COLO668 (cell line): ENCODE results near the gene GBGT1.

Source experiments
- DNase-seq: peaks from one replicate; lab custom pipeline; 2025; ENCODE audit not compliant: unreplicated experiment; lab: John Stamatoyannopoulos, UW

GBGT1 gene

DNA sequence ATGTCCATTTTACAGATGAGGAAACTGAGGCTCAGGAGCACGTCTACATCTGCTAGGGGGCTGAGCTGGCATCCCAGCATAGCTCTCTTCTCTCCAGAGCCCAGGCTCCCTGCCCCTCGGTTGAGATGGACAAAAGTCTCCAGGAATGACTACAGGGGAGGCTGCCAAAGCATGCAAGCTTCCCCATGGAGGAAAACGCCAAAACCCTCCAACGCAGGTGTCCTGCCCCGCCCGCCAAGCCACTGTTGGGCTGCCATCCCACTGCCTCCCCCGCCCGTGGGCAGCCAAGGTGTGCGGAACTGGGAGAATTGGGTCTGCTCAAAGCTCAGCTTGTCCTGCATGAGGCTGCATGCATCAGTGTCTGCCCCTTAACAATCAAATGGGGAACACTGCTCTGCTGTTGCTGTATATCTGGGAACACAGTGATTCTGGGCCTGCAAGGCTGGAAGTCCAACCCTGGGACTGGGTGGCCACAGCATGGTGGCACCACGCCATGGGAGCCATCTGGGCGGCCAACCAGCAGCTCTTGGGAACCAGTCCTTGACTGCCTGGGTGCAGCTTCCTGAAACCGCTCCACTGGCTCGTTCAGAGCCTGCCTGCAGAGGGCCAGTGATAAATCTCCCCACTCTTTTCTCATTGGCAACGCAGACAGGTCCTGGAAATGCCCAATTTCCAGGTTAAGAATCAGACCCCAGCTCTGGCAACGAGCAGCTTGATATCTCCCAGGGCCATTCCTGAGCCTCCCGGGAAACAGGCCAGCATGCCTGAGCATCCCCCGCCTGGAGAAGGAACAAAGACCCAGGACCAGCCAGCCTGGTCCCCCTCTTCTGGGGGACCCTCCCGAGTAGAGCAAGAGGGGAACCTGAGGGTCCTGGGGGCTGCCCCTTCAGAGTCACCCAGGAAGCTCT, 46.2 kb downstream of the GBGT1 start:
- DNase-seq: no peak

DNA sequence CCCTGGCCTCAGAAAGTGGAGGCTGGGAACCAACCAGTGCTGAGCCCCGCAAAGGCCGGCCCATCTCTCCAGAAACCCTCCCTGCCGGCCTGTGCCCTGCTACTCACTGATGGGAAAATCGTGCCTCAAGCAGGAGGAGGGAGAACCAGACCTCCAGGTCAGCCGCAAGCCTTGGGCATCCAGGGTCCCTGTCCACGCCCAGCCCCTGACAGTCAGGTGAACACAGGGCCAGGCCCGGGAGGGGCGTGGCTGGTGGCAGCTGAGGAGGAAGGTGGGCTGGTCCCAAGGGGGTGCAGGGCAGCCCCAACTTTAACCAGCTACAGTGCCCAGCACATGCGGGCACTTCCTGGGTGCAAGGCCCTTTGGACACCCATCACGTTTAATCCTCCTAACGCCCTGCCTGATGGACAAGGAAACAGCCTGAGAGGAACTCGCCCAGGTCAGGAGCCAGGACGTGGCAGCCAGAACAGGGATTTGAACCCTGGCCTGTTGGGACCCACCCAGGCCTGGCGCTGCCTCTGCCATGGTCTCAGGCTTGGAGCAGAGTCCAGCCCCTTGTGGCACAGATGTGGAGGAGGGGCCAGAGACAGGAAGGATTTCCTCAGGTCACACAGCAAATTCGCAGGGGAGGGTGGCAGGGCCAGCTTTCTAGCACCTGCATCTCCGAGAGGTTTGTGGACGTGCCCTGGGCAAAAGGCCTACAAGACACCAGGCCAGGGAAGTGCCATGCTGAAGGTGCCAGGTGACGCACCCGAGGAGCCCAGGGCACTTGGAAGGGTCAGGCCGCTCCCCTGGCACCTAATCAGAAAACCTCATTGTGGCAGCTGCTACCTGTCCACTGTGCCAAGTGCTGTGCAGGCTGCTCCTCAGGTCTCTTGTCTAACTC, 47.1 kb downstream of the GBGT1 start:
- no peak for DNase-seq

DNA sequence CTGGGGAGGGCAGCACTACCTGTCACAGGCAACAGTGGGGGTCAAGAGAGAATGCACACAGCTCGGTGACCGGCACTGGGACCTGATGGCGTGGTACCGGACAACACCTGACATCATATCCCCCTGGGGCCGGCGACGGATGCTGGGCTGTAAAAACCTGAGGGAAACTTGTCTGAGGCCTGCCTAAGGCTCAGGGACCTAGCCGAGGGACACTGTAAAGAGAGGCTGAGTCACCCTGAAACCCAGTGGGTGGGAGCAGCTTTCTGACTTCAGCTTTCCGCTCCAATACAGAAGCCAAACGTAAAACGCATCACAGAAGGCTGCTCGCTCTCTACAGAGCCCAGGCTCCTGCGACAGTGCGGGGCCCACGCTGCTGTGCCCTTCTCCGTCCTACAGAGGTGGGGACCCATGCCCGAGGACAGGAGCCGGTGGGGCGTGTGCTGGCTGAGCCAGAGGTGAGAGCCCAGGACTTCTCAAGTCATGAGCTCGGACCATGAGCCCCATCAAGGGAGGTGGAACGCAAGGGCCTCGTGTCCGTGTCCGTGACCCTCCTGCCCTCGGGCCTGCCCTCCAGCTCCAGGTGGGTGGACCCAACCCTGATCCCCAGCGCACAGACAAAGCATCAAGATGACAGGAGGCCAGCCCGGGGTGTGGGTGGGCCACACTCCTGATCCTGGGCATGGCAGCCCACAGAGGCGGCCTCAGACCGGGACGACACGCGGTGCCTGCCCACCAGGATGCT, 47.9 kb downstream of the GBGT1 start:
- no peak for DNase-seq

DNA sequence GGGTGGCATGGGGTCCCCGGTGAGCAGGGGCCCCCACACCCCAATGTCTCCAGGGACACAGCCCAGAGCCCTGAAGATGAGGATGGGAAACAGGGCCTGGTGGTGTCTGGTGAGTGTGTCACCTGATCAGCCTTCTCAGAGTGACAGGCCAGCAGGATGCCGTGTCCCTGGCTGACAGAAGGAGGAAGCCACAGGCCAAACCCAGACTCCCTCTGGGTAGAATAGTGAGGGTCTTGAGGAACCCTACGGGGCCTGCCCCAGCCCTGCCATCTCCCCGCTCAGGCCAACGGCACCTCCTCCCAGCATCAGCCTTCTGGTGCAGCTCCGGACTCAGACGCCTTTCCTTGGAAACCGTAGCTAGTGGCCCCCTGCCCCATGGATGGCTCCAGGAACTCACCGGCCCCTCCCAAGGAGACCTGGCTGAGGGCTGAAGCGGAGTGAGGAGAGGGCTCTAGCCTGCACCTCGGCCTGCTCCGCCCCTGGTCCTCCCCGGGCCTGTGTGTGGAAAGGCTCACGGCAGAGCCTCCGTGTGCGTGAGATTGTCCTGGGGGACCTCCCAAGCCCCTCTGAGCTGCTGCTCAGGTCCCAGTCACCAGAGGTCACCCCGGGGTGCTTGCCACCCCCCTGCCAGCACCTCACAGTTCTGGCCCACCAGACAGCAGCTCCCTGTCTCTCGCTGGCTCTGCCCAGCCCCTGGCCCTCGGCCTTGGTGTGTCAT, 48.7 kb downstream of the GBGT1 start:
- peak; percentile 49 for DNase-seq

DNA sequence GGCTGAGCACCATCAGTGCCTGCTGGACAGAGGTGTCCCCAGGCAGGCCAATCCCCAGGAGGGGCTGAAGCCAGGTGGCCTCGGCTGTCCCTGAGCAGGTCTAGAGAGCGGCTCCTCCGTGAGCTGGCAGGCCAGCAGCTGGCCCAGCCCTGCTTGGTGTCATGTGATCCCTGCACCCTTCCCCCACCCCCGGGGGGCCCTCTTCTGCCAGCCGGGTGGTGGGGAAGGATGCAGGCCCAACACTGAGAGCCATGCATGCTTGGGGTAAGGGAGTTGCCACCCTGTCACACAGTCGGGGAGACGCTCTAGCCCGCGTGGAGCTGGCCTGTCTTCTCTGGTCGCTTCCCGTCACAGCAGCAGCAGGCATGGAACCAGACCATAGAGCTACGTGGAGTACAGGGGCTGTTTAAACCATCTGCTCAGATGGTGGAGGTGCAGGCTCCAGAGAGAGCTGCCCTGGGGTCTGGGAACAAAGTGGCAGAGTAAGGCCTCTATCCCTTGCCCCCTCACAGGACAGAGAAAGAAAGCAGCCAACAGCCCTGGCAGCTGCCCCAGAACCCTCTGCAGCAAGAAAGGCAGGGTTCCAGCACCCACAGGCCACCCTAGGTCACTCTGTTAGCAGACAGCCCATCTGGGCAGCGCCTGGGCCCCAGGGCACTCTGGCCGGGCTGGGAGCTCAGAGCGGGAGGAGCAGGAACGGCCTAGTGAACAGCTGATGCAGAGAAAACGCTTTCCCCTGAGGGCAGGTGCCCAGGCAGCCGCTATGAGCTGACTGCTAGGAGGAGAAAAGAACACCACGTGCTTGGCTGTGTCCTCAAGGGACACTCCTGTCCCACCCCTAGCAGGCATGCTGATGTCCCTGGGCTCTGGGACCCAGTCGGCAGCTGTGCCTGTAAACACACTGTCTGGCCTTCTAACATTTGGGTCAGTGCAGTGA, 49.5 kb downstream of the GBGT1 start:
- DNase-seq: peak; percentile 84

DNA sequence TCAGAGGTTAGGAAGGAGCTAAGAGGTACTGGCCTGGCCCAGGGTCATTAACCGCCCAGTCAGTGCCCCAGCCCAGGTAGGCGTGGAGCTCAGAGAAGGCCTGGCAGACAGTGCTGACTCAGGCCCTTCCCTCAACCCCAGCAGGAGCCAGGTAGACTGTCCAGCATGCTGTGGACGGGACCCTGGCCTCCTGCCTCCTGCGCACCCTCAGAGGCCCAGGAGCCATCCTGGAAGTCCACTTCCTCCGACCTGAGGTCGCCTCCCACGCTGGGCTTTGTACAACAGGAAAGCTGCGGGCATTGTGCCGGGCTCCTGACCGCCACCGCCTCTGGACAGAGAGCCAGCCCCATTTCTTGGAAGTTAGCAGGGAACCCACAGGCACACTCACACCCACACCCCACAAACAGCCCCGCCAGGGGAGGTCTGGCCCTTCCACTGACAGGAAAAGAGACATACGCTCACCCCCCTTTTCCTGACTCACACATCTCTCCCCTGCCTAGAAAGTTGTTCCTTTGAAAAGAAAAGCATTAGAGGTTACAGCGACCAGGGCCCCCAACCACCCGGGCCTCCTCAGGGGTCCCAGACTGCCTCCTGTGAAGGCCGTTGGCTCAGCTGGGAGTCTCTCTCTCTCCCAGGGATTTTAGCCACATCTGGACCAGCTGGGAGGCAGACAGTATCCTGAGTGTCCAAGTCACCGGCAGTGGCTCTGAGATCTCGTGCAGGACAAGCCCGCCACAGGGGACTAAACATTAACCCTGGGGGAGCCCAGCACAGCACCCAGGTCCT, 50.4 kb downstream of the GBGT1 start:
- DNase-seq: no peak

DNA sequence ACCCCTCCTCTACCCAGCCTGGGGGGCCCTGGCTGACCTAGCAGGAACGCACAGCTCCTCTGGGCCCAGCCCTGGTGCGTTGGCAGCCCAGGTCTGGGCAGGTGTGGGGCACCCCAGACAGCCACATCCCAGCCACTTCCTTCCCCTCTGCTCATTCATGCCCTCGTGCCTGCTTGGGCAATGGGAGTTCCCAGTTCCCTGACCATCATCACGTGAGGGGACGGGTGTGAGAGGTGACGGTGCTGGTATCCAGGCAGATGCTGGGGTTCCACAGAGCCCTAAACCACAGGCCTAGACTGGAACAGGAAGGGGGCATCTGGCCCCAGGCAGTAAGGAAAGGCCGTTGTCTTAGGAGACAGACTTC, 51.1 kb downstream of the GBGT1 start:
- peak; percentile 15 for DNase-seq

DNA sequence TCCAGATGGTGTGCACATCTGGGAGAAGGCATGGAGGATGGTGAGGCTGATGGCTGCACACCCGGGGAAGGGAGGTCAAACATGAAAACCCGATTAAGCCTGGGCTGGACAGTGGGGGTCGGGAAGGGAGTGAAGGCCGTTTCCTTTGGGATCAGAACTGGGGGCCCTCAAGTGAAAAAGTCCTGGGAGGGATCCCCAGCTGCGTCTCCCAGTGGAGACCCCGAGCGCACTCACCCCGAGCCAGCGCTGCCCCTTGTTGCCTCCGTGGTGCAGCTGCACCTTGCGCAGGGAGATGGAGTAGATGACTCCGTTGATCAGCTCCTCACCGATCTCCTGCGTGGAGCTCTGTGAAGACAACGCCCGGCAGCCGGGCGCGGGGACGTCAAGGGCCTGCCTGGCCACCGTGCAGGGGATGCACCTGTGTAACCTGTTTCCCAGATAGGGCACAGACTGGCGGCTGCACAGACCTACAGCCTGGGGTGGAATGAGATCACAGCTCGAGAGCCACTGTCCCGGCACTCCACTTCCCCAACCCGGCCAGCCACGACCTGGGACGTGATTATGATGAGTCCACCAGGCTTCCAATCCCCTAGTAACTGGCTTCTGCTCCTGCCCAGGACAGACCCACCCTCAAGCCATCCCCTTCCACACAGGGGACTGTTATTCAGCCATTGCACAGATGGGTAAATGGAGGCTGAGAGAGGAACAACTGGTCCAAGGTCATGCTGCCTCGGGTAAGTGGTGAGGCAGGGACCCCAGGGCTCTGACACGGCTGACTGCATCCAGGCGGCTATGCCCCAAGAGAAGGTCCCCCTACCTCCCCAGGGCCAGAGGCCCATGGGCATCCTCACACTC, 51.7 kb downstream of the GBGT1 start:
- DNase-seq: no peak

DNA sequence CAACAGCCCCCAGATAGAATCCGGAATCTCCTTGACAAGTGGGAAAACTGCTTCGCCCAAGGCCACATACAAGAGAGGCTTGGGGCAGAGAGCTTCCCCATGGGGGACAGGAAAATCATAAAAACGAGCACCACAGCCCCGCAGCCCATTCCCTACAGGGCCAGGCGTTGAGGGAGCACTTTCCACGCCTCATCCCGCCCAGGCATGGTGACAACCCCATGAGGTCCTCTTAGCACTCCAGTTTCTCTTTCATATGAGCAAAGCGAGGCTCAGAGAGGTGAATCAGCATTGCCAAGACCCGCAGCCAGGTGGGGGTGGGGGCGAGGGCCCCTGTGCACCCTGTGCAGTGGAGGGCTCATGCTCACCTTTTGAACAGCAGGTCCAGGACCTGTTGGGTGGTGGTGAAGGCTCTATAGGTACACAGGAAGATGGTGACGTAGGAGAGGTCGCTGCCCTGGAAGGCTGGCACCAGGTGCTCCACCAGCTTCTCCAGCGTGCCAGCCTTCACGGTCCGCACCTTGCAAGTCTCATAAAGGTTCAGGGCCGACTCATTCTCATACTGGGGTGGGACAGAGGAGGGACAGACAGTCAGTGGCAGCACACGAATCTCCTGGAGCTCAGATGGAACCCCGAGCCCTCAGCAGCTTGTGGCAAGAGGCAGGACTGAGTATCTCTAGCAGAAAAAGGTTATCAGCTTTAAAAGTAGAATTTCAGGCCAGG, 53.6 kb downstream of the GBGT1 start:
- DNase-seq: no peak

DNA sequence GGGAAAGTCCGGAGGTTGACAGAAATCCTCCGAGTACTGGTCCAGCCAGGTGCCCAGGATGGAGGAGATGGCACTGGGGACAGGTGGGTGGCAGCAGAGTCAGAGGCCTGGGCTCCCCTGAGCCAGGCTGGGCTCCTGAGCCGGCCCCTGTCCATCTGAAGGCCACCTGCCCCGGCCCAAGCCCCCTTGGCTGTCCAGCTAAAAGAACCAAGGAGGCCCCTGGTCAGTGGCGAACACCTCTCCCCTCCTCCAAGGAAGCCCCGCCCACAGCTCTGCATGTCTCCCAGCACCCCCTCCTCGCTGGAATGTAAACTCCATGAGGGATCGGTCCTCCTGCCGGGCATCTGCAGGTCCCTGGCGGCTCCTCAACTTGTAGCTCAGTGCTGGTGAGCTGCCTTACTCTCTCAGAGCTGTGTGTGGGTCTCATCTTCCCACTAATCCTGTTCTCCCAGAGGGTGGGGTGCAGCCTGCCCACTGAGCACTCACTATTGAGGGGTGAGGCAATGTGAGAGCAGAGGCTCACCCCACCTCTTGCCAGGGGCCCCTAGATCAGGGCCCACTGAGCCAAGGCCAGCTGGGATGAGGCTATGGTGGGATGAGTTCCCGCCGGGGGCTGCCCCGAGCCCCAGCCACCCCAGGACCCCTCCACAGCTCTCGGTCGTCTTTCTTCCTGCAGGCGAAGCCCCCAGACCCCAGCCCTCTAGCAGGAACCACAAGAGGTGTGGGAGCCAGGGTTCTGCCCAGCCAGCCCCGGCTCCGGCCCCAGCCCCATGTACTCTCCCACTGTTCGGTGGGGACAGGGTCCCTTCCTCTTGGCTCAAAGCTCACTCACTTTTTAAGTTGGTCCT, 54.7 kb downstream of the GBGT1 start:
- no peak for DNase-seq

DNA sequence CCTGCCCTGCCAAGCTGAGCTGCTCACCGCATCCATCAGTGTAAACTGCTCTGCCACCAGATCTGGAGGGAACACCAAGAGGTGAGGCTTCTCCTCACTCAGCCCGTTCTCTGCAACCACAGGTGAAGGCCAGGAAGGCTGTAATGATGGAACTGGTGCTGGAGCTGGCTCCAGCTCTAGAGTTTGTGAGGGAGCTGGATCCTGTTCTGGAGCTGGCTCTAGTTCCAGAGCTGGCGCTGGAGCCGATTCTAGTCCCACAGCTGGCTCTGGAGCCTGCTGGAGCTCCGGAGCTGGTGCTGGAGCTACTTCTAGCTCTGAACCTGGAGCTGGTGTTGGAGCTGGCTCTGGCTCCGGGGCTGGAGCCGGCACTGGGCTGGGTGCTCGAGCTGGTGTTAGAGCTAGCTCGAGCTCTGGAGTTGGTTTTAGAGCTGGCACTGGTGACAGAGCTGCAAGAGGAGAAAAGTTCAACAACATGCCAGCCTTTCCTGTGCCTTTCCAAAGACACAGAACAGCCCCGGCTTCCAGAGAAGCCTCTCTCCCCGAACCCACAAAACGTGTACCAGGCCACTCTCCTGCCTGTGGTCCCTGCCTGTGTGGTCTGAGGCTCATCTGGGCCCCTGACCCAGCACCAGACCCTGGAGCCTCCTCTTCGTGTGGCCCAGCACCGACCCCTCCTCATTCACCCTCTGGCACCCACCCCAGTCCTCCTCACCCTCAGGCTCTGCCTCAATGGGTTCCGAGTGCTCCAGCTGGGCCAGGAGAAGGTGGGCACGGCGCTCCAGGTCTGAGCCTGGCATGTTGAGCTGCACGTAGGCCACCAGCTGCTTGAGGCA, 55.5 kb downstream of the GBGT1 start:
- DNase-seq: no peak

DNA sequence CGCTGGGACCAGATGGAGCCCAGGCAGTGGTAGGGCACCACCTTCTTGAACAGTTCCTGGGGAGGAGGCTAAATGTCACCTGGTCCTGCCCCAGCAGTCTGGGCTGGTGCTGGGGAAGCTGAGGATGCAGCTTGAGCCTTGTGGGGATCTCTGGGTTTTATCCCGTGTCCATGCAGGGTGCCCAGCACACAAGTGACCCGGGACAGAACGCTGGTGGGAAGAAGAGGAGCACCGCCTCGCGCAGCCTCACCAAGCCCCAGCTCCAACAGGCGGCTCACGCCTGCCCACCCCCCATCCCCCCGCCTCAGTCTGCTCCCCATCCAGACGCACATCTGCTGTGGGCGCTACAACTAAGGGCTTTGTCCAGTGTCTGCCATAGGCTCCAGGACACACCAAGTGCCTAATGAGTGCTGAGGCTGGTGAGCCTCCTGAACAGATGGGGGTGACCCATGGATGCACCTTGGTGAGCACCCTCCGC, 56.4 kb downstream of the GBGT1 start:
- DNase-seq: no peak

DNA sequence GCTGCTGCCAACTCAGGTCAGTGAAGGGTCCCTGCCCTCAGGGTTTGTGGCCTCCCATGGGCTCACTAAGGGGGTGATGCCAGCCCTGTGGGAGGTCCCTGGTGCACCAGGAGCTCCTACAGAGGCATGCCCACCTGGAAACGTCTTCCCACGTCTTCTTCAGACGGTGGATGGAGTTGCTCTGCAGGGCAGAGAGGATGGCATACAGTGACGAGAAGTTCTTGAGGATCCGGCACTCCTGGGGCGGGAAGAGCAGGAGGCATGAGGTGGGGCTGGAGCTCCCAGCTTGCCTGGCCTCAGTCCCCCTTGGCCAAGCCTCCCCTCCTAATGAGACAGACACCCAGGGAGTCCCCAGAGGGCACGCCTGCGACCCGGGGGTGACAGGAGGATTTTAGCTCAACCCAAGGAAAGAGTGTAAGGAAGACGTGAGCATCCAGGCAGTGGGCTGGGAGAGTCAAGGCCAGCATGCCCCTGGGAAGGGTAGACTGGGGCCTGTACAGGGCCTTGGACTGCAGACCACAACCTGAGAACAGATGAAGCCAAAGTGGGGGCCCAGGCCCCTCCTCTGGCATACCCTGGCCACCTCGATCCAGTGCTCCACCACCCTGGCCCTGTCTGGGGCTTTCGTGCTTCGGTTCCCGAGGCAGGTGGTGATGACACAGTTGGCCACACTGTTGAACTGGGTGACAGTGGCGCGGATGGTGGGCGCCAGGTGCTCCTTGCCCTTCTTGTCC, 57.0 kb downstream of the GBGT1 start:
- no peak for DNase-seq

DNA sequence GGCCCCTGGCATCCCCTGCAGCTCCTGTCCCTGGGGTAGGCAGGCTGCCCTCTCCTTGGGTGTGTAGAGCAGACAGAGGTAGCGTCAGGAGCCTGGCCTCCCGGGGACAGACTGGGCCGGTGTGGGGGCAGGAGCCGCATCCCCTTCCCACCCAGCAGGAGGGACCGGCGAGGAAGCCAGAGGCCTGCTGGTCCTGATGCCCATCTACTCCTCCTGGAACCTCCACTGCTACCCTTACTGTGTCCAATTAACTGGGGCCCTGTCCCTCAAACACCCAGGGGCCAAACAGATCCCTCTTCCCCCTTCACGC, 58.3 kb downstream of the GBGT1 start:
- no peak for DNase-seq
